ENCODE results near the gene ZIM2. TPM values are rescaled to one million over a fixed set of nuclear protein-coding genes. Genes with fewer than 3 reads are reported as not detected.

Gene ZIM2
- total RNA-seq (2022) (not detected in 2 replicates), Bru-seq, nascent RNA (not detected), BruChase-seq, experiment 1, labeled RNA remaining after a 6-hour chase (not detected), BruChase-seq, experiment 2, labeled RNA remaining after a 2-hour chase (not detected)
- long read RNA-seq: 0 reads

DNA sequence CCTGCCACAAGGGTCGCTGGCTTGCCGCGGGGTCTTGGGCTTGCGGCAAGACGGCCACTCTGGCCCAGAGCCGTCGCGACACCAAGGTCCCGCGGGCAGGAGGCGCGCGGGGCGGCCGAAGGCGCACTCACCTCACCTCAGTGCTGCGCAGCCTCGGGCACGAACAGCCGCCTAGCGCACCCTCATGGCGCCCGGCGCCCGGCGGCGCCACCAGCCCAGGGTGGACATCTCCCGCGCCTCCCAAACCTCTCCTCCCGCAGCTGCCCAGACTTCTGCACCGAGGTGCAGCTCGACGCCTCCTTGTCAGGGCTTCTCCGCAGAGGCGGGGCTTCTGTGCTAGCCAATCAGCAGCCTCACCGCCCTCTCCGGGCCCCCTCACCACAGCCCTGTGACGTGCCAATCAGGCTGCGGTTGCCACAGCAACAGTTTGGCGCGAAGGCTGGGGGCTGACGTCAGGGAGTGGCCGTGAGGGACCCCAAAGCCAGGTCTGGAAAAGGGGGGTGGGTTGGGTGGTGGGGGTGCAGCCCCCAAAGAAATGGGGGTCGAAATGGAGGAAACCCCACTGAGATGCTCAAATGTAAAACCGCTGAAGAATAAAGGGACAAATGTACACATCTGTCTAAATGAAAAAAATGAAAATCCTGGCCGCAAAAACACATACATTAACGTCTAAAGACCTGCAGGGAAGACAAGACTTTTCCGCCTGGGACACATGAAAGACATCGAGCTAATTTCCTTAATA lies at the start of gene ZIM2, which contains the start of gene PEG3:
Gene ZIM2 (minus strand): TSS at position 276 of the 742 bp plus-strand sequence. CDS start 16,449 bp downstream, outside the sequence.
Gene PEG3 (minus strand): TSS at position 276 of the 742 bp plus-strand sequence. CDS start 16,071 bp downstream, outside the sequence.
- Mint-ChIP-seq H3K4me1 (ENCODE audit: insufficient read depth, unreplicated experiment) (no peaks in the 10 kb centered on the region), H3K4me3 (ENCODE audit: unreplicated experiment) (no peak within 1 kb of the TSS), H3K9me3 (ENCODE audit: unreplicated experiment) (peaks cover 25% of the 10 kb centered on the region), H3K36me3 (ENCODE audit: insufficient read depth, unreplicated experiment) (no peaks in the 10 kb centered on the region), H3K27me3 (ENCODE audit: insufficient read depth, unreplicated experiment) (no peaks in the 10 kb centered on the region), H3K27ac (ENCODE audit: low read depth, unreplicated experiment) (no peak within 1 kb of the TSS)
- BruUV-seq (replicated peaks): no TSS peak
- intact Hi-C loops (cut with micrococcal nuclease): no loop called here
- CTCF ChIA-PET: interaction anchor here (0.6 to 0.7 kb wide), 2 partner anchors 14 to 1062 kb away, joined by 3 read pairs; no protein-coding TSS in a partner anchor
- TF ChIP-seq, protein P1, sequence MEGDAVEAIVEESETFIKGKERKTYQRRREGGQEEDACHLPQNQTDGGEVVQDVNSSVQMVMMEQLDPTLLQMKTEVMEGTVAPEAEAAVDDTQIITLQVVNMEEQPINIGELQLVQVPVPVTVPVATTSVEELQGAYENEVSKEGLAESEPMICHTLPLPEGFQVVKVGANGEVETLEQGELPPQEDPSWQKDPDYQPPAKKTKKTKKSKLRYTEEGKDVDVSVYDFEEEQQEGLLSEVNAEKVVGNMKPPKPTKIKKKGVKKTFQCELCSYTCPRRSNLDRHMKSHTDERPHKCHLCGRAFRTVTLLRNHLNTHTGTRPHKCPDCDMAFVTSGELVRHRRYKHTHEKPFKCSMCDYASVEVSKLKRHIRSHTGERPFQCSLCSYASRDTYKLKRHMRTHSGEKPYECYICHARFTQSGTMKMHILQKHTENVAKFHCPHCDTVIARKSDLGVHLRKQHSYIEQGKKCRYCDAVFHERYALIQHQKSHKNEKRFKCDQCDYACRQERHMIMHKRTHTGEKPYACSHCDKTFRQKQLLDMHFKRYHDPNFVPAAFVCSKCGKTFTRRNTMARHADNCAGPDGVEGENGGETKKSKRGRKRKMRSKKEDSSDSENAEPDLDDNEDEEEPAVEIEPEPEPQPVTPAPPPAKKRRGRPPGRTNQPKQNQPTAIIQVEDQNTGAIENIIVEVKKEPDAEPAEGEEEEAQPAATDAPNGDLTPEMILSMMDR (IDR thresholded peaks at IDR 0.05; ENCODE audit: unreplicated experiment): no peak
- POLR2A ChIA-PET: no interaction called here
- DNase-seq (ENCODE audit: unreplicated experiment): no peak

DNA sequence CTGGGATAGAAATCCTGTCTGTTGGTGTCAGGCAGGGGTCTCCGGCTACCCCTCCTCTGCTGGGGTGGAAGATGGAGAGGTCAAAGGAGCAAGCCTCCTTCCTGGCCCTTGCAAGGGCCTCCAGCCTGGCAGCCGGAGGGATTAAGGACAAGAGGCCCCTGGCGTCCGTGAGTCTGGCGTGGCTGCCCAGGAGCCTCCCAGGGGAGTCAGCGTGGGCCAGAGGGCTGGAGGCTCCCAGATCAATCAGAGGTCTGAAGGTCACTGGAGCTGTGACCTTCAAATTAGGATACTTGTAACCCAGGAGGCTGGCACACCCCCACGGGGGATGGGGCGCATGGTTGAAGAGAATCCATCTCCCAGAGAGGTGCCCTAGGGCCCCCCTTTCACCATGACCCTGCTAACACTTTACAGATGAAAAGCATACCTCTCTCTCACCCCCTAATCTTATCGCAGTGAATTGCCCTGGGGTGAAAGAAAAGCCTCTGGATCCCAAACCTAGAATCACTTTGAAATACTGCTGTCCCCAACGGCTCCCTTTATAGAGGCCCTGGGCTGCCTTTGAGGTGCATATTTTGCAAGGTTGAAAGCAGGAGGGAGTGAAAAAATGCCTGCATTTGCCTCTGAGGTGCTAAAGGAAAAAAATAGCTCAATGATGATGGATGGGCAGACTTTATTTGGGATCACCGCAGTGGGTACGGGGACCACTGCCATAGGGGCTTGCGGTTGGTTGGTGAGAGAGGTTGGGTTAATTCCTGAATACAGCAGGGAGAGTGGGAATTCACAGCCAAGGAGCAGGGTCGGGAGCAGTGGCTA lies 44.9 kb upstream of the ZIM2 start:
- no peak overlapping the region for H3K4me3 Mint-ChIP-seq (ENCODE audit: unreplicated experiment)
- no TSS peak for BruUV-seq (replicated peaks)
- no peak overlapping the region for H3K27ac Mint-ChIP-seq (ENCODE audit: low read depth, unreplicated experiment)
- H3K27me3 Mint-ChIP-seq (ENCODE audit: insufficient read depth, unreplicated experiment): no peaks in the 10 kb centered on the region
- no peaks in the 10 kb centered on the region for H3K4me1 Mint-ChIP-seq (ENCODE audit: insufficient read depth, unreplicated experiment)
- CTCF ChIA-PET: no interaction called here
- POLR2A ChIA-PET: no interaction called here
- TF ChIP-seq, protein P1 (IDR thresholded peaks at IDR 0.05; ENCODE audit: unreplicated experiment): no peak
- H3K9me3 Mint-ChIP-seq (ENCODE audit: unreplicated experiment): peaks cover 38% of the 10 kb centered on the region
- no peaks in the 10 kb centered on the region for H3K36me3 Mint-ChIP-seq (ENCODE audit: insufficient read depth, unreplicated experiment)
- no peak for DNase-seq (ENCODE audit: unreplicated experiment)
- intact Hi-C loops (cut with micrococcal nuclease): no loop called here

DNA sequence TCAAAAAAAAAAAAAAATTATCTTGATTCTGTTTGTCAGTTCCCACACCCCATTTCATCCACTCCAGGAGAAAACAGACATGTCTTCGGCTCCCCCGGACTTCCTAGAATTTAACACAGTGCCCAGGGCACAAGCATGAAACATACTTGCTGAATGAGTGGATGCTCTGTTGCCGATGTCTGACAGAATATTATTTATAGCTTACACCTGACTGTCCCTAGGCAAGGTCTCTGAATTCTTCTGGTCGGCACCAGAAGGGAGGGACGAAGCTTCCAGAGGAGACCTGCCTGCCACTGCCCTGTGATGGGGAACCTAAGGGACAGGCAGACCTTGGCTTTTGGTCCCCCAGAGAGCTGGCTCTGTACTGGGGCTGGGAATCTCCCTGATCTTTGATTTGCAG lies 43.9 kb upstream of the ZIM2 start:
- intact Hi-C loops (cut with micrococcal nuclease): no loop called here
- Mint-ChIP-seq H3K4me1 (ENCODE audit: insufficient read depth, unreplicated experiment) (no peaks in the 10 kb centered on the region), H3K27me3 (ENCODE audit: insufficient read depth, unreplicated experiment) (no peaks in the 10 kb centered on the region), H3K9me3 (ENCODE audit: unreplicated experiment) (peaks cover 33% of the 10 kb centered on the region), H3K4me3 (ENCODE audit: unreplicated experiment) (no peak overlapping the region), H3K27ac (ENCODE audit: low read depth, unreplicated experiment) (no peak overlapping the region), H3K36me3 (ENCODE audit: insufficient read depth, unreplicated experiment) (no peaks in the 10 kb centered on the region)
- no peak for DNase-seq (ENCODE audit: unreplicated experiment)
- POLR2A ChIA-PET: no interaction called here
- CTCF ChIA-PET: no interaction called here
- TF ChIP-seq, protein P1 (IDR thresholded peaks at IDR 0.05; ENCODE audit: unreplicated experiment): no peak
- no TSS peak for BruUV-seq (replicated peaks)

DNA sequence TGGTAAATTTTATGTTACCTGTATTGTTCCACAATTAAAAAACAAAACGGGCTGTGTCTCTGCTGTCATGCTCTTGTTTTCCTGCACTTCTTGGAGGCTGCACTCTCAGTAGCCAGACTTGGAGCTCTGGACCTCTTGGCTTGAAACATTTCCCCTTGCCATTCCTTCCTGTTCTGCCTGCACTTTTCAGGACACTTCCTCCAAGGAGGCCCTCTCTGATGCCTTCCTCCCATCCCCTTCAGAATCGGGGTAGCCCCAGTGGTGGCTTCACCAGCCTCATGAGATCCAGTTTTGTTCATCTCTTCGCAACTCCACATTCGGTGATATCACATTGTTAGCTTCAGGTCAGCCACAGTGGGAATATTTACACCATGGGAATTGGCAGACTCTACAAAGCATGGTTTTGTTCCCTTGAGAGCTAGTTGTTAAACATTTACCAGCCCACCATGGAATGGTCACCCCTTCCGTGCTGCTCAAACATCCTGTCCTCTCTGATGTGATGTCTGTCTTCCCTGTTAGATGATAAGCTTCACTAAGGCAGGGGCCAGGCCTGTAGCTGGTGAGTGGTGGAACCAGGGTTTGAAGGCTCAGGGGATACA lies 40.2 kb upstream of the ZIM2 start:
- no peaks in the 10 kb centered on the region for H3K4me1 Mint-ChIP-seq (ENCODE audit: insufficient read depth, unreplicated experiment)
- no peak overlapping the region for H3K4me3 Mint-ChIP-seq (ENCODE audit: unreplicated experiment)
- H3K27me3 Mint-ChIP-seq (ENCODE audit: insufficient read depth, unreplicated experiment): no peaks in the 10 kb centered on the region
- no peak for DNase-seq (ENCODE audit: unreplicated experiment)
- no TSS peak for BruUV-seq (replicated peaks)
- POLR2A ChIA-PET: no interaction called here
- H3K27ac Mint-ChIP-seq (ENCODE audit: low read depth, unreplicated experiment): no peak overlapping the region
- H3K9me3 Mint-ChIP-seq (ENCODE audit: unreplicated experiment): peaks cover 26% of the 10 kb centered on the region
- CTCF ChIA-PET: no interaction called here
- intact Hi-C loops (cut with micrococcal nuclease): no loop called here
- TF ChIP-seq, protein P1 (IDR thresholded peaks at IDR 0.05; ENCODE audit: unreplicated experiment): no peak
- no peaks in the 10 kb centered on the region for H3K36me3 Mint-ChIP-seq (ENCODE audit: insufficient read depth, unreplicated experiment)
